ENCODE data around the gene LGR5.

- TF ChIP-seq CTCF (IDR thresholded peaks at IDR 0.05) (no peak), POLR2A (IDR thresholded peaks at IDR 0.05) (no peak)
These were observed 36.9 kb downstream of the LGR5 start for GRCh38 chr12:71476513-71476912.

Measured in esophagus squamous epithelium (tissue), 4 donors.